T follicular helper cell (primary cell): ENCODE results near the gene GUCY2C.

Experiments used
- DNase-seq: peaks from one replicate; pipeline ENCODE4 v3.0.0-alpha.2; 2020; ENCODE audit warnings: low read depth

GUCY2C gene

DNA sequence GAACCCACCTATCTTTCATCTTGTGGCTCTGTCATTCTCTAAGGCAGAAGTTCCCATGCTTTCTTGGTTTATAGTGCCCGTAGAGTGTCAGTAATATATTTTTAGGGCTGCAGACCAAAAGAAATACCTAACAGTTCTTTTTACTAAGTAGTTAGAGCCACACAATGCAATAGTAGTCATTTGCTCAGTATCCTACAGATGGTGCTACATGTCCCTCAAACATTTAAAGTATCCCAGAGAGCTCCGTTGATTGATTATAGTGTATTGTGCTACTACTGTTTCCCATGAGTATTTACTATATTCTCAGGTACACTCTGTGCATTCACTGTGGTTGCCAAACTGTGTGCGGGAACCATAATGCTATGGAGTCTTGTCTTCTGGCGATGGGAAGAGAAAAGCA lies 124.0 kb downstream of the GUCY2C start:
- no peak for DNase-seq

GRCh38 chr12:14571779-14572178 lies 124.6 kb downstream of the GUCY2C start:
- no peak for DNase-seq

DNA sequence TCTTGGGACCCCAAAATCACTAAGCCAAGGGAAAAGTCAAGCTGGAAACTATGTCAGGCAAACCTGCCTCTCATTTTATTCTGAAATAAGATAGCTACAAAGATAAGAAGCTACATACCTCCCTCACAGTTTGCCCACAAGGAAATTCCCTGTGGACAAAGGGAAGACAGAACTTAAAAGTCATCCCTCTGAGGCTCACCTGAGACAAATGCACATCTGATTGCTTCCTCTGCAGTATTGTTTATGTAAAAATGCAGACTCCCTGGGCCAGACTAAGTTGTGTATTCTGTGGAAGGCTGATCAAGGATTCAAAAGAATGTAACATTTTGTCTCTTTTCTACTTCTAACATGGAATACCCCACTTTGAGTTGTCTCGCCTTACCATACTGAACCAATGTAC lies 126.2 kb downstream of the GUCY2C start:
- DNase-seq, result no peak

DNA sequence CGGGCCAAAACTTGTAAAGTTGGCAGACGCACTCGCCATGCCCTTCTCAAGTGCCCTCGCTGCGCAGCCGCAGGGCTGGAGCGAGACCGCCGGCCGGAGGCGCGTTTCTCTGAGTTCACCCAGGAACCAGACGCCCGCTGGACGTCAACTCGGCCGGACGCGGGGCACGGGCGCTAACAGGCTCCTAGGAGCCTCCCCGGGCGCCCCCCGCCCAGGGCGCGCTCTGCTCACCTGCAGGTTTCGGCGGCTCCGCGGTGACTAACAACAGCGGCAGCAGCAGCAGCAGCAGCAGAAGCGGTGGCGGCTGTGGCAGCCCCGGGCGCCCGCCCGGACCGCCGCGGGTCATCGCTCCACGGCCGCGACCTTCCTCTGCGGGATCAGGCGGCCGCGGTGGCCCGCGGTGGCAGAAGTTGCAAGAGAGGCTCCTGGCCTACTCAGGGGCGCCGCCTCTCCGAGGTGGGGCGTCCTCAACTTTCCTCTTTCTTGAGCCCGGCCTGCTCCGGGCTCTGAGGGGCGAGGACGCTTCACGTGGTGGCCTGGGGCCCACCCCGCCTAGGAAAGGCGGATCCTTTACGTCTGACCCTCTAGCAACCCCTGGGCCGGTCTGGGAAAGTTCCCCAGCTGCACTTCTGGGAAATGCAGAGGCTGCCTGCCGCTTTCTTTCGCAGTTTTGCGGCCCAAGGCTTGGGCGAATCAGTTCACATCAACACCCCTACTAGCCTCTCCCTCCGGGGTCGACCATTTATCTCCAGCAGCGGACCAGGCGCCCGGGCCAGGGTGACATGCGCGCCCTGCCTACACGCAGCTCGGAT lies 128.8 kb downstream of the GUCY2C start, which contains the start of gene PLBD1:
PLBD1 (minus strand) TSS at position 533 of the 812 bp plus-strand sequence; CDS start at position 346, 187 bp downstream.
- no peak for DNase-seq

- no peak for DNase-seq
These were observed 132.0 kb downstream of the GUCY2C start for GRCh38 chr12:14564336-14564959.

DNA sequence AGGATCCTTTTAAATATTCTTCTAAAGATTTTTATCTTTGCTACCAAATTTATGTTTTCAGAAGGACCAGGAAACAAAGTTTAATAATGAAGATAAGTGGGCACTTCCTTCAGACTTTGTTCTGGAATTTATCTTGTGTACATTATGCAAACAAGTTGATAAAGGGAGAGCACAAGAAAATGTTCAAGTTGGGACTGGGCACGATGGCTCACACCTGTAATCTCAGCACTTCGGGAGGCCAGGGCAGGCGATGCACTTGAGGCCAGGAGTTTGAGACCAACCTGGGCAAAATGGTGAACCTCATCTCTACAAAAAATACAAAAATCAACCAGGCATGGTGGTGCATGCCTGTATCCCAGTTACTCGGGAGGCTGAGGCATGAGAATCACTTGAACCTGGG lies 133.4 kb downstream of the GUCY2C start:
- no peak for DNase-seq
